Skin of body (tissue), 2 donors: ENCODE measurements around the gene RGS11. TPM values are rescaled to one million over a fixed set of nuclear protein-coding genes. Genes with fewer than 3 reads are reported as not detected.
"Not testable (repeated sequence)": the region's sequence is repeated elsewhere in the genome, so short reads cannot be mapped to it uniquely, and the experiment has no call there.

Source experiments
- DNase-seq: peaks from one replicate; lab custom pipeline; 2025; lab: John Stamatoyannopoulos, UW
- total RNA-seq: library from RNA; depleted of rRNA; stranded (reverse); fragments of >200 nt; gene quantifications from one replicate; pipeline ENCODE4 v1.2.3, GENCODE V29; 2014

Gene RGS11
- total RNA-seq, 1 donor from 2014 or later, result 2.4 TPM

GRCh38 chr16:280991-281659 lies 5.4 kb upstream of the RGS11 start:
- DNase-seq, result no peak

DNA sequence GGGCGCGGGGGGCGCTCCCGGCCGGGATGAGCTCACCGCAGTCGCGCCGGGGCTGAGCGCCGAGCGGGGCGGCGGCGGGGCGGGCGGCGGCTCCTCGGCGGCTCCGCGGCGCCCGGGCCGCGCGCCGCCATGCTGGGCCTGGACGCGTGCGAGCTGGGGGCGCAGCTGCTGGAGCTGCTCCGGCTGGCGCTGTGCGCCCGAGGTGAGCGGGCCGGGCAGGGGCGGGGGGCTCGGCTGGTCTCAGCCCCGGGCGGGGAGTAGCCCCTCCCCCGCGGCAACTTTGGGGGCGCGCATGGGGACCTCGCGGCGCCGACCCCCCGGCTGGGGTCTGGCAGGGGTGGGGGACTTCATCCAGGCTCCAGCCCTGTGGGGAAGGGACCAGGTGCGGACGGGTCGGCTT lies 4.8 kb upstream of the RGS11 start, which contains the start of gene ARHGDIG:
ARHGDIG (plus strand) TSS at position 40 of the 400 bp plus-strand sequence; CDS start at position 130, 90 bp downstream.
- no peak for DNase-seq

GRCh38 chr16:280005-280460 lies 4.3 kb upstream of the RGS11 start:
- no peak for DNase-seq

GRCh38 chr16:279531-279930 lies 3.8 kb upstream of the RGS11 start:
- no peak for DNase-seq

DNA sequence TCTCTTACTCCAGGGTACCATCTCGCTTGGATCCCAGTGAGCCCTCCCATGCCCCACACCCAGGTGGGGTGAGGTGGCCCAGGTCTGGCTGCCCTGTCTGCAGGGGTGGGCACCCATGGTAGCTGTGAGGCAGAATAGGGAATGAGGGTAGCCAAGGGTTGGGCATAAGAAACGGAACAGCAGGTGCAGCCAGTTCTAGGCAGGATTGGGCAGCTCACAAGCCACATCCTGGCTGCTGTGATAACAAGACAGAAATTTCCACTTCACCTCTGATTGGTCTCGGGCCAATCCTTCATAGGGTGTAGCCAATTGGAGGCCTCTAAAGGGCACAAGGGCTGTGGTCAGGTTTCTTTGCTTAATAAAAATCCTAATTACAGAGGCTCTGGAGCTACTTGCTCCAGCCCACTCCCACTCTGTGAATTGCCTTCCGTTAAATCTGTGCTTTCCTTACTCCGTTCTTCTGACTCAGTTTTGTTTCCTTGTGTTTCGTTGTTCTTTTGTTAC lies 3.2 kb upstream of the RGS11 start:
- no peak for DNase-seq

GRCh38 chr16:276426-277077 lies 808 bp upstream of the RGS11 start:
- DNase-seq, result no peak

DNA sequence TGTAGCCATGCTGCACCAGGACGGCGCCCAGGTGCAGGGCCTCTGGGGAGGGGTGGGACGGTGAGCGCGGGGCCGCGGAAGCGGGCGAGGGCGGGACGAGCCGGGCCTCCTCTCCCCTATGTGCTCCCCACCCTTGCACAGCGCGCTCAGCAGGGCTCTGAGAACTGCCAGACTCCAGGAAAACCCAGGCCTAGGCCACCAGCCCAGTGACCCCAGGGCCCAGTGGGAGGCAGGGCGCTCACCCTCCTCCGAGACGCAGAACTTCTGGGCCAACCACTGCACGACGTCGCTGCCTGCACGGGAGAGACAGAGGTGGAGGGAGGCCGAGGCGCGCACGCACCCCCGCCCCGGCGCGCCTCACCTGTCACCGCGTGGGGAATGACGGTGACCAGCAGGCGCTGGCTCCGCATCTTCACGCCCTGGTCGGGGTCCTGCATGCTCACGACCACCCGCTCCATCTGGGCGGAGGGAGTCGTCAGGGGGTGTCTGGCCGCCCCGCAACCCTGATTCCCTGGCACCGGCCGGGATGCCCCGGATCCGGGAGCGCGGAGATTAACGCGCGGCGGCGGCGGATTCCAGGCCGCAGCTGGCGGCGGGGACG lies 603 bp downstream of the RGS11 start:
- DNase-seq, result no peak

- DNase-seq, result no peak
Observed at GRCh38 chr16:273547-274421, 2.0 kb downstream of the RGS11 start.

- DNase-seq, result no peak
Observed at GRCh38 chr16:272633-273546, 2.9 kb downstream of the RGS11 start.

DNA sequence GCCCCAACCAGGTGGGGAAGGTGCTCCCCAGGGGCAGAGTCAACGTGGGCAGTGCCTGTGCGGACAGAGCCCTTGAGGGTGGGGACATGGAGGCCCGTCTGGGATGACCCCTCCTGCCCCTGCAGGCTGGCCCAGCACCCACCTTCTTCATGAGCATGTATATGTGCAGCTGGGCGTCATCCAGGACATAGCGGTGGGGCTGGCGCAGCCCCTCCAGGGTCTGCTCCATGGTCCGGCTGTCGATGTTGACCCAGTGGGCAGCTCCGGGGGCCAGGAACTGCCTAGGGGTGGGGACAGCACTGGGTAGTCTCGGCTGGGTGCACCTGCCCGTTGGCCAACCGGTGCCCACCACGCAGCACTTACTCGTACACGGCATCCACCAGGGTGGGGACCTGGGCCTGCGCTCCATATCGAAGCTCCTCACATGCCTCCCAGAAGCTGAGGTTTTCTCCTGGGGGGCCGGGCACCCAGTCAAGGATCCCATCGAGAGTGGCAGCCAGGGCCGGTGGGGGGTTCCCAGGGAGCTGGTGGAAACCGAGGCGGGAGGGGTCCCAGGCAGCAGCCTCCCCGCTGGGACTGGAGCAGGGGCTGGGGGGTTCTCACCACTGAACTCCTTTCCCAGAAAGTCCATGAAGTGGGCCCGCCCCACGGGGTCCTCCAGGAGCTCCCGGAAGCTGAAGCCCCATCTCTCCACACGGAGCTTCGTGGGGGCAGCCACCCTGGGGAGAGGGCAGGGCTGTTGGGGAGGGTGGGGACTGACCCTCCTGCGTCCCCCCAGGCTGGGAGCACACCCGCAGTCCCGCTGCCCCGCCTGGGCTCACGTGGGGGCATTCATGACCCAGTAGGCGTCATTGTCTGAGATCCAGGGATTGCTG lies 5.1 kb downstream of the RGS11 start:
- DNase-seq, result no peak

DNA sequence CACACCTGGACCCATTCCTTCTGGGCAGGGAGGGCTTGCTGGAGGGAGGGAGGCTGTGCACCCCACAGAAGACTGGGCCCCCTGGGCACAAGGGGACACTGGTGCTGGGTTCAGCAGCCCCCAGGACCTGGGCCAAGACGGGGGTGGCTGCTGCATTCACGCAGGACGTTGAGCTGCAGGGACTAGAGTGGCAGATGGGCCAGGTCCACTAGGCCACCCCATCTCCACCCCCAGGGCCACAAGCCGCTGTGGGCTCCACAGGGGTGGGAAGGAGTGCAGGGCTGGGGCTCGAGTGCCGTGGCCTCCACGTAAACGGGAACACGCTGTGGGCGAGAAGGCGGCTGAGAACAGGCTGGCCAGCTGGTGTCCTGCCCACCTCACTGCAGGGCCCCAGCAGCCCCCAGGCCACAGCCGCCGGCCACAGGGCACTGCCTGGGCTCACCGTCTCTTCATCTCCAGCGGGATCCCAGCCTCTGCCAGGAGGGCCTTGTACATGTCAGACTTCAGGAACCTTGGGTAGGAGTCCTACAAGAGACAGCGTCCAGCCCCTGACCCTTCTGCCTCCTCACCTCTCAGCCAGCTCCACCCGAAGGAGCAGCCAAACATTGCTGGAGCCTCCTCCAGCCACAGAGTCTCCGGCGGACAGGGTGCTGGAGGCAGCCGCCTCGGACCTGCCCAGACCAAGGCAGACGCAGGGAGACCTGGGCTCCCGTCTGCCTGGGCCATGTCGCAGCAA lies 6.5 kb downstream of the RGS11 start:
- DNase-seq, result no peak

DNA sequence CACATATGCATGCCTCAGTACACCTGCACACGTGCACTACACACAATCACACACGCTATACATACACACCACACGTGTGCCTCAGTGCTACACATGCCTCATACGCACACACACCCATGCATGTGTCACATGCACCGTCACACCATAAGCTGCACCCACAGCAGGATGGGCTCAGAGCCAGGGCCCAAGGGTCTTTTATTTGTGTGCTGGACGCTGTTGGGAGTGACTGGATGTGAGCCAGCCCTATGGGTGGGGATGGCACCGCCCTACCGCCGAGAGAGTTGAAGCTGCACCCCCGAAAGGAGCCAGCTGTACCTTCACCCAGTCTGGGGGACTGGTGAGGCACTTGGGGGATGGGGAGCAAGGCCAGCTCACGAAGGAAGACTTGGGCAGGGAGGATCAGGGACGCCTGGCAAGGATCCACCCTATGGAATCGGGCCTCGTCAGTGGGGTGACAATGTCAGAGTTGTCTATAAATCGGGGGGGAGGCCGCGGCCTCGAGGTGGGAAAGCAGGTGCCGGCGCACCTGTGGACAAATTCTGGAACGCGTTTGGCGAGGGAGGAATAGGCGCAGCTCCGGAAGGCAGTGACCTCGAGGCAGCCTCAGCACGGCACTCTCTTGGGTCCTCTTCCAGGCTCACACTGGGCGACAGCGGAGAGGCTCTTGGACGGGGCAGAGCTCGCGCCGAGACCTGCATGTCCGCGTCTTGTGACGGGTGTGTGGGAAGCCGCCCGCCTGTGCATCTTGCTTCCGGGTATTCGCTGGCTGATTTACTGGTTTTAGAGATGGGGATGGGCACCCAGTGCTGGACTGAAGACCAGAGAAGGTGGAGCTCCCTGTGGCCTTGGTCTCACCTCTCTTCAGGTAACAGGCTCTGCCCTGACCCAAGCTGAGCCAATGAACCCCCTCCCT lies 7.3 kb downstream of the RGS11 start:
- no peak for DNase-seq

- DNase-seq, result not testable (repeated sequence)
Observed at GRCh38 chr16:267562-267961, 8.2 kb downstream of the RGS11 start.

DNA sequence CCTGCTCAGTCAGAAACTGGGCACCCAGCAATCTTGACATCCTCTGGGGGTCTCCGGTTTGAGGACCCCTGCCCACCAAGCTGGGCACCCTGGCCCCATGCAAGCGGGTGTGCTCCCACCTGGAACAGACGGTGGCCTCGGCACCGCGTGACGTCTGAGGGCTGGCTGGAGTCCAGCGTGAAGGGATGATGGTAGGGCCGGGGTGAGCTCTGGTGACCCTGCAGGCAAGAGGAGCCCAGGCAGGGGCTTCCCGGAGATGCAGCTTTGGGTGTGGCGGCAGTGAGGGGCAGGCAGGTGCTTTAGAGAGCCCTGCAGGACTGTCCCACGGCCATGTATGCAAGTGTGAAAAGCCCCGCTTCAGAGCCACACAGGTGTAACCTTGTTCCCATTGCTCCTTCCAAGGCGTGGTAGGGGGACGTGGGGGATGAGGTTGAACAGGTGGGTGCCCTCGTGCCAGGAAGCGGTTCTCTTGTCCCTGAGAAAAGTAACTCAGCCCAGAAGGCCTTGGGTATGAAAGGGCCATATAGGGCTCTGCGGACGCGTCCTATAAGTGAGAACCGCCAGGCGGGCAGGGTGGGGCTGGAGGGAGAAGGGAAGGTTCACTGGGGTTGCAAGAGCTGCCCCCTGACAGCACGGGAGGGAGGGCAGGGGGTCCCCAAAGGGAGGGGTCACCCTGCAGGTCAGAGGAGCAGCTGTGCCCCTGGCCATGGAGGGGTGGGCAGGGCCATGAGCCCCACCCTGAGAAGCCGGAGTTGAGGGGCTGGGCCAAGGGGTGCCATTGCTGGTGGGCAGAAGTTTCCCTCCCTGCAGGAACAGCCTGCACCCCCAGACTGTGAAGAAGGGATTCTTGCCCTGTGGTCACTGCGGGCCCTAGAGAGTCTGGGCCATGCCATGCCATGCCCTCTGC lies 9.2 kb downstream of the RGS11 start:
- DNase-seq, result no peak

DNA sequence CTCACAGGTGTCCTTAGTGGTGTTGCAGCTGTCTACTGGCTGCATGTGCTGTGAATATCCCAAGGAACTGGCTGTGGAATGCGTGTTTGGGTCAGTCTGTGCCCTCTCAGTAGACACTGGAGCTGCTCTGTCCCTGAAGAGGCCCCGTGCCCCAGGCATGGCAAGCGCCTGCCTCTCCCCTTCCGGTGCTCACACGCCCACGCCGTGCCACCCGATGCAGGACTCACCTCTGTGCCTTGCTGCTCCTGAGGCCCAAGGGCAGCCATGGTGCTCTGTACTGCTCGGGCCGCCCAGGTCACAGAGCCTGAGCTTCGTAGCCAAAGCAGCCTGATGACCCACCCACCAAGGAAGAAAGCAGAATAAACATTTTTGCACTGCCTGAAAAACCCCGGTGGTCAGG lies 10.0 kb downstream of the RGS11 start:
- DNase-seq, result no peak

DNA sequence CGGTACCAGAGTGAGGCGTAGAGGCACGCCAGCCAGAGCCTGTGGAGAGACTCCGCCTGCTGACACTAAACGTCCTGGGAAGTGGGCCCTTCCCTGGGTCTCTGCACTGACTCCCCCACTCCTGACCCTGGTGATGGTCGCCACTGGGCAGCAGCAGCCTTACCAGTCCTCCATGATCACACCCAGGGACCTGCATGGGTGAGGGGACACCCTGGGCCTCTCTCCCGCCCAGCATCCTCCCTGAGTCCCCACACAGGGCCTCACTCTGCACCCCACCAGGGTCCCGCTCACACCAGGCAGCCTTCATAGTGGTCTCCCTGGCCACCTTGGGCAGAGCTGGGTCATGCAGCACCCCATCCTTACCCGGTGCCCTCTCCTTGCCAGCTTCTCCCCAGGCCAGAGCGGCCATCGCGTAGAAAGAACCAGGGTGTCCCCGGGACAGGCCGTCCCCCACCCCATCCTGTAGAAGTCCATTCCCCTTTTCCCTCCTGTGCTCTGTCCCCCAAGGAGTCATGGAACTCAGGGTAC lies 10.7 kb downstream of the RGS11 start:
- no peak for DNase-seq
